Mucosa of rectum (tissue), 2 donors: ENCODE measurements around the gene SEMA7A.

Experiments
- H3K27ac ChIP-seq, 2 donors: one replicate each; pipeline ENCODE4 v1.7.0; 2013; ENCODE audit warnings: inconsistent platforms in 2 of 2, low read depth in 2 of 2, low read length in 2 of 2
- H3K27me3 ChIP-seq, 2 donors: one replicate each; pipeline ENCODE4 v1.7.0; 2013; ENCODE audit warnings: low read length in 2 of 2; ENCODE audit not compliant: control insufficient read depth in 2 of 2, insufficient read depth in 2 of 2
- H3K36me3 ChIP-seq, 2 donors: one replicate each; pipeline ENCODE4 v1.7.0; 2013; ENCODE audit warnings: low read length in 2 of 2; ENCODE audit not compliant: control insufficient read depth in 2 of 2, insufficient read depth in 2 of 2
- H3K4me1 ChIP-seq, 2 donors: one replicate each; pipeline ENCODE4 v1.7.0; 2013; ENCODE audit warnings: low read length in 2 of 2, mild to moderate bottlenecking in 1 of 2; ENCODE audit not compliant: control insufficient read depth in 2 of 2, insufficient read depth in 2 of 2
- H3K4me3 ChIP-seq, 2 donors: one replicate each; pipeline ENCODE4 v1.7.0; 2013; ENCODE audit warnings: low read length in 2 of 2
- H3K9ac ChIP-seq, 2 donors: one replicate each; pipeline ENCODE4 v1.7.0; 2013; ENCODE audit warnings: low read length in 2 of 2, low read depth in 1 of 2, mild to moderate bottlenecking in 1 of 2
- H3K9me3 ChIP-seq, 2 donors: one replicate each; pipeline ENCODE4 v1.7.0; 2013; ENCODE audit warnings: low read length in 2 of 2; ENCODE audit not compliant: control insufficient read depth in 2 of 2
- donor health status: healthy.
- donor health status: Normal muscosa, but diverticular disease.

The SEMA7A gene

DNA sequence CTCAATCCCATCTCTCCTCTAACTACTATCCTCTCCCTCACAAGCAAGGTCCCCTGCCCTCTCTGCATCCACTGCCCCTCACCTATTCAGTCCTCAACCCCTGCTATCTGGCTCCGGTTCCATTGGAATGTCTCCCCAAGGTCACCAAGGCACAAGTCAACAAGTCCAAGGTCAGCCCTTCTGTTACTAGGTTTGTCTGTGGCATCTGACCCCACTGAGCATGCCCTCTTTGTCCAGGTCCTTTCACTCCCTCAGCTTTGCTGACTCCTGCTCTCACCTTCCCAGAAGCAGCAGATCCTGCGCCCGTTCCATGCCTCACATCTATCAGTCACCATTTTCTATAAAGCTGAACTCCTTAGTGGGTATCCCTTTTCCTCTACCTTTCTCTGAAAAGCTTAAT is 8.3 kb upstream of the SEMA7A start:
- Histone ChIP-seq H3K27ac (no peak overlapping the region), H3K4me1 (no peaks in the 10 kb centered on the region), H3K9me3 (no peaks in the 10 kb centered on the region), H3K36me3 (peaks cover 0 to 17% of the 10 kb centered on the region in 2 donors), H3K27me3 (no peaks in the 10 kb centered on the region), H3K4me3 (no peak overlapping the region), H3K9ac (no peak overlapping the region)

DNA sequence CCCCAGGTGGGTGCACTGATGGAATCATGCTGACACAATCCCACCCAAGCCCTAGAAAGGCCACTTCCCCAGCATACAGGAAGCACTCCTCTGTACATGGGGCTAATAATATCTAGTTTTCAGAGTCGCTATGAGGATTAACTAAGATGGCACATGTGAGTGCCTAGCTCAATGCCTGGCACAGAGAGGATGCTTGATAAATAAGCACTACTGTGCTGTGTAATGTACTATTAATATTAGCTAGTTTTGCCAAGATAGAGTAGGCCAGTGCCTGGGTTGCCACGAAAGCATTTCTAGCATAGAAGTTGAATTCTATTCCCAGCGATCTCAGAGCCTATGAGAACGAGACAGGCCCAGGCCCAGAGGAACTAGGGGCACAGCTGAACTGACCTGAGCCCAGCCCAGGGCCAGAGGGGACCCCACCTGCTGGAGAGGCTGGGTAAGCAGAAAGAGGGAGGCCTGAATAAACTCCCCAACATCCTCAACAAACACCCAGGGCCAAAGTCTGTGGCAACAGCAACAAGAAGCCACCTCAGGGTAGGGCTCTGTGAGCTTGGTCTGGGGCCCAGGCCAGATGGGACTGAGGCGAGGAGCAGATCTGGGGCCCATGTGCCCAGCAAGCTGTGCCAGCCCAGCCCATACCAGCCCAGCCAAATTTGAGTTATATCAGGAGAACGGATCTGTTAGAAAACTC is 7.6 kb upstream of the SEMA7A start:
- Histone ChIP-seq H3K4me1 (no peaks in the 10 kb centered on the region), H3K36me3 (peaks cover 0 to 13% of the 10 kb centered on the region in 2 donors), H3K9me3 (no peaks in the 10 kb centered on the region), H3K27ac (no peak overlapping the region), H3K4me3 (no peak overlapping the region), H3K9ac (no peak overlapping the region), H3K27me3 (peaks cover 0 to 1% of the 10 kb centered on the region in 2 donors)

- Histone ChIP-seq H3K4me1 (peaks cover 0 to 4% of the 10 kb centered on the region in 2 donors), H3K27ac (no peak overlapping the region), H3K36me3 (no peaks in the 10 kb centered on the region), H3K9me3 (no peaks in the 10 kb centered on the region), H3K27me3 (peaks cover 0 to 3% of the 10 kb centered on the region in 2 donors), H3K9ac (no peak overlapping the region), H3K4me3 (no peak overlapping the region)
These were observed 5.1 kb upstream of the SEMA7A start for GRCh38 chr15:74438721-74439316.

DNA sequence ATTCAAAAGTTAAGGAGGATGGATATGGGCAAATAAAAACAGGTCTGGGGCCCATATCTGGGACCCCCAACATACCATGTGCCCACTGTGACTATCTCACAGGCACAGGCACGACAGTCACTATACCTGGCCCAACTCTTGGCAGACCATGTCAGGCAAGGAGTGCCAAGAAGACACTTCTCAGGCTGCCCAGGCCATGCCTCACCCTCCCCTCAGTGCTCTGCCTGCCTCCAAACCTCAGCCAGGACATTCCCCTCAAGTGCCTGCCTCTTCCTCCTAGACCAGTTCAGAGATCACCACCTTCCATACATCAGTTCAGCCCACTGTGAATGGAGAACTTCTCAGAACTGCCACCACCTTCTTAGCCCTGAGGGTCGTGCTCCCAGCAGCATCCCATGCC is 4.4 kb upstream of the SEMA7A start:
- Histone ChIP-seq H3K4me3 (no peak overlapping the region), H3K9me3 (no peaks in the 10 kb centered on the region), H3K4me1 (peaks cover 2 to 4% of the 10 kb centered on the region in 2 donors), H3K36me3 (no peaks in the 10 kb centered on the region), H3K9ac (no peak overlapping the region), H3K27me3 (peaks cover 0 to 3% of the 10 kb centered on the region in 2 donors), H3K27ac (no peak overlapping the region)

DNA sequence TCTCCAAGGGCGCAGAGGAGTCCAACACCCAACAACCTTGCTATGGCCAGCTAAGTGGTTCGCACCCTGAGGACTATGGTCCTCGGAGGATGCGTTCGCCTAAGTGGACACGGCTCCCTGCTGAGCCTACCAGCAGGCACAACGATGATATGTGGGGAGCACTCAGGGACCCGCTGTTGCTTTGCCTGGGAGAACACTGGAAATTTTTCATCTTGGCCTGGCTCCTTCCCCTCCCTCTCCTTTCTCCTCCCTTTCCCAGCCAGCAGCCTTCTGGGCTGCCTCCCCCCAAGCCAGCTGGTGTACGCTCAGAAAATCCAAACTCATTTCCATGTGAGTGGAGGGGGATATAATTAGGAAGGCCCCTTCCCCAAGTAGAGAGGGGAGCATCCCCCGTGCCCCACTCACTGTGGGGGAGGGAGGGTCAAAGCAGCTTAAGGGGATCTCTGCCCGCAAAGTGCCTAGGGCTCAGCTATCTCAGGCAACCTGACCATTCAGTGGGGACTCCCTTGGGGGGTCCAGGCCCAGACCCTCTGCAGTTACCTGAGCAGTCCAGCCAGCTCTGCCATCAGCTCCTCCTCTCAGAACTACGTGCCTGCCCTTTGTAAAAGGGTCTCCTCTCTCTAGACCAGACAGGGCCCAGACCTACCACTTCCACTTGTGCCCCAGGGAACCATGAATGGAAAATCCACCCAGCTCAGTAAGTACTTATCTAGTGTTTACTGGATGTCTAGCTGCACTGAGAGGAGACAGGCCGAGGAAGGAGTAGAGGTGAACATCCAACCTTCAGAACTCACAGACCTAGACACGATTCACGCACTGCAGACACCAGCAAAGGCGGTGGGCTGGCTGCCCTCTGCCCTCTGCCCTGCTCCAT is 742 bp upstream of the SEMA7A start:
- Histone ChIP-seq H3K27me3 (peaks cover 10 to 24% of the 10 kb centered on the region in 2 donors), H3K4me1 (peaks cover 4 to 6% of the 10 kb centered on the region in 2 donors), H3K36me3 (no peaks in the 10 kb centered on the region), H3K27ac (peak overlapping the region in 1 of 2 donors; percentile 74), H3K4me3 (peak overlapping the region in 1 of 2 donors; percentile 59), H3K9ac (peak overlapping the region; percentile 28 to 47), H3K9me3 (no peaks in the 10 kb centered on the region)

- H3K9ac ChIP-seq, result peak overlapping the region; percentile 65 to 67
- peak overlapping the region; percentile 39 to 63 for H3K27ac ChIP-seq
- H3K36me3 ChIP-seq, result no peaks in the 10 kb centered on the region
- peaks cover 7 to 10% of the 10 kb centered on the region in 2 donors for H3K4me1 ChIP-seq
- H3K4me3 ChIP-seq, result peak overlapping the region; percentile 64 to 65
- H3K9me3 ChIP-seq, result no peaks in the 10 kb centered on the region
- H3K27me3 ChIP-seq, result peaks cover 10 to 24% of the 10 kb centered on the region in 2 donors
These were observed 678 bp downstream of the SEMA7A start for GRCh38 chr15:74432968-74433591.

GRCh38 chr15:74432271-74432967 is 1.3 kb downstream of the SEMA7A start:
- Histone ChIP-seq H3K9ac (peak overlapping the region in 1 of 2 donors; percentile 47), H3K4me1 (peaks cover 7 to 13% of the 10 kb centered on the region in 2 donors)

DNA sequence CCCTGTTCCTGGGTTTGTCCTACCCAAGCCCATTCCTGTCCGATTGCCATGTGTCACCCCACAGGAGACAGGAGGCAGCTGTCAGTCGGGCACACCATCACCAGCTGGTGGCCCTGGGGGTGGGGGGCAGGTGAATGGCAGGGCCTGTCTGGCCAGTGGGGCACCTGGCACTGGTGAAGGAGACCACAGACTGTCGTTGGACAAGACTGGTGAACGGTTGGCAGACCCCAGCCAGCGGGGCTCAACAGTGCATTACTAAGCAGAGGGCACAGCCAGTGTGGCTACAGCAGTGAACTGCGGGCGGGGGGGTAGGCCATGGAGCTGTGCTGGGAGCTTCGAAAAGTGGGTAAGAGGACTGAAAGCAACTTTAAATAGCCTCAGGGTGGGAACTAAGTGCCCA is 2.1 kb downstream of the SEMA7A start:
- no peak overlapping the region for H3K9ac ChIP-seq
- H3K4me3 ChIP-seq, result peak overlapping the region; percentile 17 to 27
- no peak overlapping the region for H3K27ac ChIP-seq
- peaks cover 7 to 13% of the 10 kb centered on the region in 2 donors for H3K4me1 ChIP-seq
- H3K36me3 ChIP-seq, result no peaks in the 10 kb centered on the region
- H3K27me3 ChIP-seq, result peaks cover 10 to 24% of the 10 kb centered on the region in 2 donors
- no peaks in the 10 kb centered on the region for H3K9me3 ChIP-seq

More at GRCh38 chr15:74432271-74432967, 1.3 kb downstream of the SEMA7A start:
- Histone ChIP-seq H3K36me3 (no peaks in the 10 kb centered on the region), H3K27ac (peak overlapping the region in 1 of 2 donors; percentile 23), H3K9me3 (no peaks in the 10 kb centered on the region), H3K27me3 (peaks cover 10 to 24% of the 10 kb centered on the region in 2 donors), H3K4me3 (peak overlapping the region in 1 of 2 donors; percentile 27)

- Histone ChIP-seq H3K4me3 (peak overlapping the region in 1 of 2 donors; percentile 27), H3K27ac (no peak overlapping the region), H3K36me3 (no peaks in the 10 kb centered on the region), H3K9ac (no peak overlapping the region), H3K9me3 (no peaks in the 10 kb centered on the region), H3K4me1 (peaks cover 7 to 13% of the 10 kb centered on the region in 2 donors), H3K27me3 (peaks cover 7 to 24% of the 10 kb centered on the region in 2 donors)
These were observed 2.6 kb downstream of the SEMA7A start for GRCh38 chr15:74431116-74431515.
